Activated T-cell treated with anti-CD3 and anti-CD28 coated beads, Interleukin-2, amount 50 U/mL, for 48 hours (primary cell): ENCODE results near the gene GTF3C4.
"Not testable (repeated sequence)": the region's sequence is repeated elsewhere in the genome, so short reads cannot be mapped to it uniquely, and the experiment has no call there.

Experiments
- DNase-seq, 2 experiments: peaks; one replicate each; pipeline ENCODE4 v3.0.0-alpha.2; 2020

The GTF3C4 gene

DNA sequence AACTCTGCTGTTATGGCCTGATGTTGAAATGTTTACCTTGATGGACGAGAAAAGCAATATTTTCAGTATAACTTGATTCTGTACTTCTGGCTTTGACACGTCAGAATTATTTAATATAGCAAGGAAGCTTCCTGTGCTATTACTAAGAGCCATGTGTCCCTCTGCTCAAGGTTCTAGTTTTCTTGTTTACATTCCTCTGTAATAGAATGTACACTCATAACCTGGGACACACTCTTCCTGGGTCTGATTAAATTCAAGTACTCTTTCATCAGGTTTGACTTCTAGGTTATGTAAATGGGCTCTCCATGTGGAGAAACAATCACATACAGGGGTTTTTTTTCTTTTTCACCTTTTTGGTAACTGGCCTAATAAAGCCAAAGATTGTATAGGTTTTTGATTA is 33.1 kb downstream of the GTF3C4 start:
- no peak for DNase-seq

DNA sequence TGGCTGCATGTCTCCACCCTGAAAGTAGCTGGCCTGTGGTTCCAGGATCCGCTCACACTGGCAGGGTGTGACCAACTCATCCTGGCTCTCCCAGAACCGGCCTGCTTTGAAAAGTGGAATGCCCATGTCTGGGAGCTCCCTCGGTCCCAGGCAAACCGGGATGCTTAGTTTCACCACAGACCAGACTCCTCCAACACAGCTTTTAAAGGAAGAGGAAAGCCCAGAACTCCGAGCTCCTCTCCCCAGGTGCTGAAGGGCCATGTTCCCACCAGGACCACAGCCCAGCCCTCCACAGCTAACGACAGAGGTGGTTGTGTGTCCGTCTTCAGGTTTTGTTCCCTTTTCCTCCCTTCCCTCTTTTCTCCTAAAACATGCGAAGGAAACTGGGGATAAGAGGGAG is 38.0 kb downstream of the GTF3C4 start:
- DNase-seq, result no peak

DNA sequence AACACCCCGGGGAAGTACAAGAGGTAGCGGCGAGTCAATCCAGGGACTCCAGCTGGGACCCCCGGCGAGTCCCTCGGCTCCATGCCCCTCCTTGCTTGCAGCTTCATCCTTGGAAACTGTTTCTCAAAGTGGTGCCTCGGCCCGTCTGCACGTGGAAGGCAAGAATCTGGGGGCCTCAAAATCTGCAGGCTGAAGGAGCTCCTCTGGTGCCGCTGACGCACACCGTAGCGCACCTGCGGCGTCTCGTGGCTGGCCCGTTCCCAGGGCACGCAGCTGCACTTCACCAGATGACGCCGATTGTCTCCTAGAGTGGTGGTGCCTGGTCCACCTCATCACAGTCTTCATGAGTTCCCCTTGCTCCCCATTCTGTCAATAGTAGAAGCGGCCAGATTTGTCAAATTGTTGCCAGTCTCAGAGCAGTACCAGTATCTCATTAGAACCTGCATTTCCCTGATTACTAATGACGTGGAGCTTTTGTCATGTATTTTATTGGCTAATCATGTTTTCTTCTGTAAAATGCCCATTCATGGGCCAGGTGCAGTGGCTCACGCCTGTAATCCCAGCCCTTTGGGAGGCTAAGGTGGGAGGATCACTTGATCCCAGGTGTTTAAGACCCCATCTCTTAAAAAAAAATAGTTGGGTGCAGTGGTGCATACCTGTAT is 38.6 kb downstream of the GTF3C4 start:
- DNase-seq, result no peak

DNA sequence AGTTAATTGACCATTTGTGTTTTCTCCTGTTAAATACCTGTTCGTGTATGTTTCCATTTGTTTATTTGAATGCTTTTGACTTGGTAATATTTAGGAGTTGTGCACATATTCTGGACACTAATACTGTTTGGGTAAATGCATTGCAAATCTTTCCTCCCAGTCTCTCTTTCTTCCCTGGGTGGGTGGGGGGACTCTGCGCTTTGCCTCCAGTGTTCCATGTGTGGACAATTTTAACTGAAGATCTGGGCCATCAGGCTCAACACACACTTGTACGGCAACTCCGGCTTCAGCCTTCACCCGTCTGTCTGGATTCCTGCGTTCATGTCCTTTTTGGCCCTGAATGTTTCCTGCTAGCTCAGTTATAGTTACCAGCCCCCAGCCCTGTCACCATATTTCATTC is 40.1 kb downstream of the GTF3C4 start:
- no peak for DNase-seq

DNA sequence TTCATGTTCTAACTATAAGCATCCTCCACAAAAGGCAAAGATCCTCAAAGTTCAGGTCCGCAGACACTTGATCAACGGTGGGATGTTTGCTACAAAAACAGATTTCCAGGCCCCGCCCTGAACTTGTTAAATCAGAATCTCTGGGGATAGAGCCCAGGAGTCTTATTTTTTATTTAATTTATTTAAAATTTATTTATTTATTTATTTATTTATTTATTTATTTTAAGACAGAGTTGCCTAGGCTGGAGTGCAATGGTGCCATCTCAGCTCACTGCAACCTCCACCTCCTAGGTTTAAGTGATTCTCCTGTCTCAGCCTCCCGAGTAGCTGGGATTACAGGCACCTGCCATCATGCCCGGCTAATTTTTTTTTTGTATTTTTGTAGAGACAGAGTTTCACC is 40.9 kb downstream of the GTF3C4 start:
- not testable (repeated sequence) for DNase-seq

DNA sequence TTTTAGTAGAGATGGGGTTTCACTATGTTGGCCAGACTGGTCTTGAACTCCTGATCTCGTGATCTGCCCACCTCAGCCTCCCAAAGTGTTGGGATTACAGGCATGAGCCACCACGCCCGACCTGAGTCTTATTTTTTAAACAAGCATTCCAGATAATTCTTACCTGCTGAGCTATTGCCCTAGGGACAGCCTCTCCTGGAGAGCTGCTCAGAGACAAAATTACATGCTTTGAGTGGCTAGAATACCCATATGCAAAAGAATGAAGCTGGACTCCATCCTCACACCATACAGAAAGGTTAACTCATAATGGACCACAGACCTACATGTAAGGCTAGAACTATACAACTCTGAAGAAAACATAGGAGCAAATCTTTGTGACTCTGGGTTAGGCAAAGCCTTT is 41.6 kb downstream of the GTF3C4 start:
- no peak for DNase-seq

DNA sequence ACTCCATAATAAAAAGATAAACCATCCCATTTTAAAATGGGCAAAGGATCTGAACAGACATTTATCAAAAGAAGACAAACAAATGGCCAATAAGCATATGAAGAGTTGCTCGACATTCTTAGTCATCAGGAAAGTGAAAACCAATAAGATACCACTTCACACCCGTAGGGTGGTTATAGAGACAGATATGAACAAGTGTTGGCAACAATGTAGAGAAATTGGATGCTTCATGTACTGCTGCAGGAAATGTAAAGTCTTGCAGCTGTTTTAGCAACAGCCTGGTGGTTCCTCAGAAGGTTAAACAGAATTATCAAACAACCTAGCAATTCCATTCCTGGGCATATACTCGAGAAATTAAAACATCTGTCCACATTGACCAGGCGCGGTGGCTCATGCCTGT is 42.5 kb downstream of the GTF3C4 start:
- no peak for DNase-seq

DNA sequence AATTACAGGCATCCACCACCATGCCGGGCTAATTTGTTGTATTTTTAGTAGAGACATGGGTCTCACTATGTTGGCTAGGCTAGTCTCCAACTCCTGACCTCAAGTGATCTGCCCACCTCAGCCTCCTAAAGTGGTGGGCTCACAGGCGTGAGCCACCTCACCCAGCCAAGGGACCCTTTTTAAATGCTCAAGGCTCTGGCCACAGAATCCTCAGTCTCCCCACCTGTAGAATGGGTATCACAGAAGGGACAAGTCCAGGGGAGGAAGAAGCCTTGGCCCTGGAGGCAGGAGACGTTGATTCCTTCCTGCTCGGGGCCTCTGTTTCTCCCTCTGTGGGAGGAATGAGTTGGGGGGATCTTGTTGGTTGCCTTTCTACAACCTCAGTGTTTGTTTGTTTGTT is 45.7 kb downstream of the GTF3C4 start:
- no peak for DNase-seq

DNA sequence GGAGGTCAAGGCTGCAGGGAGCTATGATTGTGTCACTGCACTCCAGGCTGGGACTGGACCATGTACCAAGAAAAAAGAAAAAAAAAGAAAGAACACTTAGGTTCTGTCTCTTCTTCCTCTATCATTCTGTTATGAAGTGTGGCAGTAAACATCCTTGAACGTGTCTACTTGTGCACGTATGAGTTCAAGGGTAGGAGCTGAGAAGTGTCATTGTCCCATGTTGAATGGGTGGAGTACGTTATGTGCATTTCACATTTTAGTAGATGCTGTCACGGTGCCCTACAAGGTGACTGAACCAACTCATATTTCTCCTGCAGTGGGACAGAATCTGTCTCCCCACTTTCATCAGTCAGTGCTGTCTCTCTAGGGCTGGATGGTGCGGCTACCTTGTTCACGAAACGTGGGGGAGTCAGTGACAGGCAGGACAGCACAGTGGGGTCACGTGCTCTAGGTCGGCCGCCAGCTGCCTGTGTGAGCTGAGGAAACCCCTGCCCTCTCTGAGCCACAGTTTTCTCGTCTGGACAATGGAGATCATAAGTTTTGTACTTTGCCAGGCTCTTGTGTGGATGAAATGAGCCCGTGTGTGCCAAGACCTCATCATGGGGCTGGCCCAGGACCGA is 47.2 kb downstream of the GTF3C4 start:
- DNase-seq, result no peak

DNA sequence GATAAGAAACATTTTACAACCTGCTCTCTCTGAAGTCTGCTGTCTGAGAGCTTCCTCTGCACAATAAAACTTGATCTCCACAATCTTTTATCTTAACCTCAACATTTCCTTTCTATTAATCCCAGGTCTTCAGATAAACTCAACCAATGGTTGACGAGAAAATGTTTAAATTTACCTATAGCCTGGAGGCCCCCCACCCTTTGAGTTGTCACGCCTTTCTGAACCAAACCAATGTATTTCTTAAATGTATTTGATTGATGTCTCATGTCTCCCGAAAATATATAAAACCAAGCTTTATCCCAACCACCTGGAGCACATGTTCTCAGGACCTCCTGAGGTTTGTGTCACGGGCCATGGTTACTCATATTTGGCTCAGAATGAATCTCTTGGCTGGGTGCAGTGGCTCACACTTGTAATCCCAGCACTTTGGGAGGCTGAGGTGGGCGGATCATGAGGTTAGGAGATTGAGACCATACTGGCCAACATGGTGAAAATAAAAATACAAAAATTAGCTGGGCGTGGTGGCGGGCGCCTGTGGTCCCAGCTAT is 48.2 kb downstream of the GTF3C4 start:
- not testable (repeated sequence) for DNase-seq

DNA sequence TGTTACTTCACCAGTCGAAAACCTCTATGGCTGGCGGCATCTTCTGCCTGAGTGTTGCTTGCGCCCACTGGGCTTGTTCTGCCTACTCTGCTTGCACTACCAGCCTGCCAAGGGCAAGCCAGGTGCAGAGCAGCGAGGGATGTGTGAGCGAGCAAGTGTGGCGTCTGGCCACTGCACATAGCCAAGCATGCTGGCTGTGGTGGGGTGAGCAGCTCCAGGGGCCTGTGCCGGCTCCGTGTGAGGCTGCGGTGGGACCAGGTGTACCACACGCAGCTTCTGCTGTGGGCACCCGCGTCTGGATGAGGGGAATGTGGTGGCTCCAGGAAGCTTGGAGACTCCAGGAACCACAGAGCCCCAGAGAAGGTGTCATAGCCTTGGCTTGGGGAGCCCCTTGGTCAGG is 51.4 kb downstream of the GTF3C4 start:
- DNase-seq, result no peak

DNA sequence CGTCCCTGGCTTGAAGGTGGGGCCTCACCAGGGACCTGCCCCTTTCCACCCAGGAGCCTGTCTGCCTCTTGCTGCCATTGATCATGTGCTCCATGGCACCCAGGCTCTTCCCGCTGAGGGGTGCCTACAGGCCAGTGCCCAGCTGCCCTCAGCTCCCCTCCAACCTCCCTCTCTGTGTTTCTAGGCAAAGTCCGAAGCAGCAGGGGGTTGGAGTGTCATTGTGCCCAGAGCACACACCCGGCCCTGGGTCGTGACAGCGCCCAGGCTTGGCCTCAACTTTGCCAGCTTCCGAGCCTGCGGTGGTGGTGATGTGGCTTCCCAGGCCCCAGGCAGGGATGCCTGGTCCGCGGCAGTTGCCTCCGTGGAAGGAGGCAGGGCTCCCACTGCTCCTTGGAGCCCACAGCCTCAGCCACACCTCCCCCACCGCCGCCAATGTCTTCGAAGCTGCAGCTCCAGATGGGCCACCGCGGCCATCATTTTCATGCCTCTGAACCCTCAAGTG is 52.4 kb downstream of the GTF3C4 start:
- no peak for DNase-seq

DNA sequence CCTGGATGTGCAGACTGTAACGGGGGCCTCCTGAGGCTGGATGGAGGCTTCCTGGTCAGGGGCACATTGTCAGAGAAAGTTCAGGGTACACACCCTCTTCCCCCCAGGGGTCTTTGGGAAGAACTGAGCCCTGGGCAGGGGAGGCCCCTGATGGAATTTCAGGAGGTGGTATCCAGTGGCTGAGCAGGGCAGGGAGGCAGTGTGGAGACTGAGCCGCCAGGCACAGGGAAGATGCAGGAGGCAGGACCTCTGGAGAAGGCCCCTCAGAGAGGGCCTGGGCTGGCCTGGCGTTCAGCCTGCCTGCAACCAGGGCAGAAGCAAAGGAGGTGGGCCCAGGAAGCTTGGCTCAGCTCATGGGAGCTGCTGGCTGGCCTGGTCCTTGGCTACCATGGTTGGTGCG is 53.5 kb downstream of the GTF3C4 start:
- DNase-seq, result no peak

DNA sequence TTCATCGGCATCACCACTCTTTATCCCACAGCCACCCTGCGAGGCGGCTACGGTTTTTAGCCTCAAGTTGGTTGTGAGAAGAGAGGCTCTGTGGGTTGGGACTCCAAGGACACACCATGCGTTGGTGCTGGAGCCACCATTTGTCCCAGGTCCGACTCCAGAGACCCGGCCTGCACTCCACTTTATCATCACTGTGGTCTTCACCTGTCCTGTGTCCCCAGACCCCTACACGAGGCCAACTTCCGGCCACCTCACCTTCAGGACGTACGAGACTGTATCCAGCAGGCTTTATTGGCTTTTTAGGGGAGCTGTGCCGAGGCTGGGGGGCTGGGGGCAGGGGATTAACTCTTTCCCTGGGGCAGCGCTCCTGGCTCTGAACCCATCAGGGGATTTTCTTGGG is 55.0 kb downstream of the GTF3C4 start:
- DNase-seq, result no peak

DNA sequence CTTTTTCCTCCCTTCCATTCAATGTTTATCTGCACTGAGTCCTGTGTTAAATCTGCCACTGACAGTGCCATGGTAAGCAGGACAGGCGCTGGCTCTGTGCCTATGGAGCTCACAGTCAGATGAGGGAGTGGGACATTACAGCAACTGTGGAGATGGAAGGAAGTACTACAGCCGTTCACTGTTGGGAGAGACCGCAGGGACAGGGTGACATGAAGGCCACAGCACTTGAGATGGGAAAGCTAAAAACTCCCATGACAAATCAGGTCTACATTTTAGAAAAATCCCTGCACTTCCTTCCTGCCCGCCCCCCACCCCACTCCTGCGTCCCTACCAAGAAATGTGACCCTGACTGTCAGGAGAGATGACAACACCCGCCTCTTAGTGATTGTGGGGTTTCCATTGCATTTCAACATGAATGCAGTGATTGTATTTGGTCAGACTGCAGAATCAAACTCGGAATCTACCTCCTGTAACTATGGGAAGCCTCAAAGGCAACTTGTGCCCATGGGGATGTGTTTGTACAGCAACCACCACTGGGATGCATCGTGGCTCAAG is 56.4 kb downstream of the GTF3C4 start:
- no peak for DNase-seq

DNA sequence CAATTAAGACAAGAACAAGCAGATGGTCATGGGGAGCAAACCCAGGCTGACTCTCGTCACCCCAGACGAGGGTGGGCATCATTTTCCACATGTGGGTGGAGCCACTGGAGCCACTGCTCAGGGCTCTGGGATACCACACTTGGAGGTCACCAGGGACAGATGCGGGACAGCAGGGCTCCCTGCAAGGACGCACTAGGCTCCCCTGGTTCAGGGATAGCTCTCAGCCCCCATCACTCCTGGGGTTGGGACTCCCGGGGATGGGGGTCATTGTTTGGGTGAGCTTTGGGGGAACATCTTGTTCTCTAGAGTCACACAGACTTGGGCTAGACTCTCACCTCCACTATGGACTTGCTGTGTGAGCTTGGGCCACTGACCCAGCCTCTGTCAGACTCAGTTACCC is 57.8 kb downstream of the GTF3C4 start:
- no peak for DNase-seq

DNA sequence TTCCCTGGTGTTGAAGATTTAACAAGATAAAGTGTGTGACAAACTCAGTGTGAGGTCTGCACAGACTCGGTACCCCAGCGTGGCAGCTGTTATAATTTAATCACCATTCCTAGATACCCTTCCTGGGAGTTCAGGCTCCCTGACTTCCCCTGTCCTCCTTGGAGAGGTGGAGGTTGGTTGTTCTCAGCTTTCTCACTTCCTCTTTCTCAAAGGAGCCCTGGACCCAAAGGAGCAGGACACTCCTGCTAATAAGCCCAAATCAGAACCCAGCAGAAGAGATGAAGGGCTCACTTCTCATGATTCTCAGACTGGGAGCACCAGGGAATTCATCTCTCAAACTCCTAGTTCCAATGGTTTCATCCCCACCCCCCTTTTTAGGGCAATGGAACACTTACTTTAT is 58.2 kb downstream of the GTF3C4 start:
- no peak for DNase-seq

DNA sequence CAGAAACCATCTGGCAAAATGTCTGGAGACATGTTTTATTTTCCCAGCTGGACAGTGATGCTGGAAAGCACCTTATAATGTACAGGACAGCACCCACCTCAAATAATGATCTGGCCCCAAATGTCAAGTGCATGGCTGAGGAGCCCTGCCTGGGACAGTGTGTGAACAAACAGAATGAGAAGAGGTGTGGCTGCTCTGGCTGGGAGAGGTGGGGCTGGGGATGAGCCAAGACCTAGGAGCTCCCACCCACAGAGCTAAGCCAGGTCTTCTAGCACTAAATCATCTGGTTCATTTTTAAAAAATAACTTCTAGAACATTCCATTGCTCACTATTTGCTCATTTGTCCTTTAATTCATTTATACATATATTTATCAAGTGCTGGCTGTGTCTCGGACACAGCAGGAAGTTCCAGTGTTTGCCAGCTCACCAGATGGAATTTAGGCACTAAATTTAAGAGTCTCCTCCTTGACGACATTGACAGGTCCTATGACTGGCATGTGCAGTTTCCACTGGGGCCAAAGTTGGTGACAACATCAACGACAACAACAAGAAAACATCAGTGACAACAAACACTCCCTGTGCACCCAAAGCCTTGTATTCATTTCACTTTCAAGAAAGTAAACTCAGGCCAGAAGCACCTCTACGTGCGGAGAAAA is 59.1 kb downstream of the GTF3C4 start:
- no peak for DNase-seq

DNA sequence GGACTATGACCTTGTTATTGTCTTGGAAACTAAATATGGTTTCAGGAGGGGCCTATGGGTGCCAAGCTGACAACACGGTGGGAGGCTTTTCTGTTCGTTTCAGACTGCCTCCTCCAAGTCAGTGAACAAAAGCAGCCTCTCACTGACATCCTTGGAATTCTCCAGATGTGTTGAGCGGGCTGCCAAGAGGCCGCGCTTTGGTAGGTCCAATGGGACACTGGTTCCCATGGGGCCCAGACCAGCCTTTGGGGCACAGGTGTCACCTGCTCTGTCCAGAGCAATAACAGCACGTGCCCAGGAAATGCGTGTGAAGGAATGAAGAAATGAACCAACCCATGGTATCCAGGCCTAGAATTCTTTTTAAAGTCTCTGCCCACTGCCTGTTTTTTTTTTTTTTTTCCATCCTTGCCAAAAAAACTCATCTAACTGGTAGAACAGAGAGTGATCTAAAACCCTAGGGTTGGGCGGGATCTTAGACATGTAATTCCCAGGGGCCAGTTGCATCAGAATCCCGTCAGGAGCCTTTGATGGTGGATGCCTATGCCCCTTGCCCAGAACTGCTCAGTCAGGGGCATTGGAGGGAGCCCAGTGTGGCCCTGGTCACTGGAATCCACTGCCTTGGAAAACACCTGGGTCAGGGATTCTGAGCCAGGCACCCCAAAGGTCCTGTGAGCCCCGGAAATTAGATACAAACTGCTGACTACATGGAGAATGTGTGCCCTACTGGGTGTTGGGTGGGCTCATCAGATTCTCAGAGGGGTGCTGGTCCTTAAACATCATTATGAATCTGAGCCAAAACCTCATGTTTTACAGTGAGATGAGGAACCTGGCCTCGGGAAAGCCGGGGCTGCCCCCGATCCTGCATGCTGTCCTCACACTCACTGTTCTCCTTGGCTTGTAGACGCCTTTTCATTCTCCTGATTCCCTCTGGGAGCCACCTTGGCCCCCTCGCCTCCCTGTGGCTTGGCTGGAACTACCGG is 60.1 kb downstream of the GTF3C4 start:
- no peak for DNase-seq

DNA sequence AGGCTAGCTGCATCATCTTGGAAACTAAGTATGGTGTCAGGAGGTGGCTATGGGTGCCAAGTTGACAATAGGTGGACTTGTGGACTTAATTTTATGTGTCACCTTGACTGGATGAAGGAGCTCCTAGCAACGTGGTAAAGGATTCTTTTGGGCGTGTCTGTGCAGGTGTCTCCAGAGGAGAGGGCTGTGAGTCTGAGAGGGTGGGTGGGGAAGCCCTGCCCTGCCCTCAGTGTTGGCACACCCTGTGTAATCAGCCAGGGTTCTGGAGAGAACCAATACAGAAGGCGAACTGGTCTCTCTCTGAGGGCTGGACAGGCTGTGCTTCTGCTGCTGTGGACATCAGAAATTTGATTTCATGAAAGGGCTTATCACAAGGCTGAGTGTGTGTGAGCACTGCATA is 61.0 kb downstream of the GTF3C4 start:
- DNase-seq, result no peak

DNA sequence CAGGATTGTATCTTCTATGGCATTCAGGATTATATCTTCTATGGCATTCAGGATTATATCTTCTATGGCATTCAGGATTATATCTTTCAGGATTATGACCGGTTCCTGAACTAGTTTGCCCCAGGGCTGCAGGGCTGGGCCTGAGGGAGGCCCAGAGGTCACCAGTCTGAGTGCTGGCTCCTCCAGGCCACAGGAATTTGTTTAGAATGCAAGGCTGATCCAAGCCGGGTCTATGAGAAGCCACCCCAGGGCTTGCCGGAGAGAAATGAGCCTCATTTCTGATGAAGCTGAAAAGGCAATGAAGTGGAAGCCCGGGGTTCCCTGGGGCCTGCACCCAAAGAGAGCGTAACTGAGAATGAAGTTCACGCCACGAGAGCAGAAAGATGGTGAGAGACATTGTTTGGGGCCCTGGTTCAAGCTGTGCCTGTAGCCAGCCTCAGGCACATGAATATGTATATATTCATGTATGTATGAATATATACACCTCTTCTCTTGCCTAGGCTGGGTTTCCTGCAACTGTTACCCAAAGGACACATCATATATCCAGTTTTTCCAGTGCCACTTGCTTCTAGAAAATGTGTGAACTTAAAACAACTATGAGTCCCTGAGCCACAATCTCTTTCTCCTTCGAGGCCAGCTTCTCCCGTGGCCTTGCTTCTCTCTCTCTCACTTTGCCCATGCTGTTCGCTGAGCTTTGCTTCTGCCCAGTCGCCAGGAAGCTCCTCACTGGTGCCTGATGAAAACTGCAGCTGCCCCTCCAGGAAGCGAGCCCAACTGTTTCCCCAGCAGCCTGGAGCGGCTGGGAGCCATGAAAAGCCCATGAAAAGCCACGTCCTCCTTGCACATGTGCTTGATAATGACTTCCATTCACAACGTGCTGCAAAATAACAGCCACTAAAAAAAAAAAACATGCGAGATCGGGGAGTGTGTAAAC is 62.3 kb downstream of the GTF3C4 start:
- no peak for DNase-seq
